HG03342 (cell line): ENCODE results near the gene FICD.

Experiments
- ATAC-seq: cut with Tn5 transposase; IDR thresholded peaks from one replicate; pipeline ENCODE4 v1.9.1; 2021; ENCODE audit warnings: mild to moderate bottlenecking, moderate library complexity; ENCODE audit not compliant: unreplicated experiment

The FICD gene

DNA sequence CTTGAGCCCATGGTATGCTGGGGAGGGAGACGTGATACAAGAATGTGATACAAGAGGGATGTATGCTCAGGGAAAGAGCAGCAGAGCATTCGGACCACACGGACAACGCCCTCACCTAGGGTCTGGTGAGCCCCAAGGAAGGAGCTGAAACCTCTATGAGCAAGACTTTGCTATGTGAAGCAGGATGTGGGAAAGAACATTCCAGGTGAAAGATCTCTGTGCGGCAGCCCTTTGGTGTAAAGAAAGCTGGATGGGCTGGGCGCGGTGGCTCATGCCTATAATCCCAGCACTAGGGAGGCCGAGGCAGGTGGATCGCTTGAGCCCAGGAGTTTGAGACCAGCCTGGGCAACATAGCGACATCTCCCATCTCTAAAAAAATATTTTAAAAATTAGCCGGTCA lies 16.9 kb upstream of the FICD start:
- ATAC-seq: no peak

DNA sequence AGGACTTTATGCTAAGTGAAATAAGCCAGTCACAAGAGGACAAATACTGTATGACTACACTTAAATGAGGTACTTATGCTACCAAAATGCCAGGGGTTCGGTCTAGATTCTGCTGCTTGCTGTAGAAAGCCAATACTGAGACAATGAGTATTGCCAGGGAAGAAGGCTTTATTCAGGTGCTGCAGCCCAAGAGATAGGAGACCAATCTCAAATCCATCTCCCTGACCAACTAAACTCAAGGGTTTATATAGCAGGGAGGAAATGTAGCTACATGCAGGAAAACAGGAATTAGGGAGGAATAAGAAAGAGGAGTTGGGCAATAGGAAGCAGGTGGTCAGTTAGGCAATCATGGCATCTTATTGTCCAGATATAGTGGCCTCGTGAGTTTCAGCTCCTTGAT lies 12.2 kb upstream of the FICD start:
- no peak for ATAC-seq

DNA sequence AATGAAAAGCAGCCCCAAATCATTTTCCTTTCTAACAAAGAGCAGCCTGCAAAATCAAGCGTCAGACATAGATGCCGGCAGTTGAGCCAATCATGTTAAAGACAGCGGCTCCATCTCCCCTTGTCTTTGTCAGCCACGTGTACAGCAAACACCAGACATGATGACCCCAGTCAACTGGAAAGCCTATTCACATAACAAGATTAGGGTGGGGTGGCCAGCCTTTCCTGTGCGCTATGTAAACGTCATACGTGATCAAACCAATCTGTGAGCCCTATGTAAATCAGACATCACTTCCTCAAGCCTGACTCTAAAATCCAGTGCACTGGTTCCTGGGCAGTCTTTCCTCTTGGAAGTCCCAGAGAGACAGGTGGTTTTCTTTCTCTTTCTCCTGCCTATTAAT lies 9.9 kb upstream of the FICD start:
- ATAC-seq: no peak

DNA sequence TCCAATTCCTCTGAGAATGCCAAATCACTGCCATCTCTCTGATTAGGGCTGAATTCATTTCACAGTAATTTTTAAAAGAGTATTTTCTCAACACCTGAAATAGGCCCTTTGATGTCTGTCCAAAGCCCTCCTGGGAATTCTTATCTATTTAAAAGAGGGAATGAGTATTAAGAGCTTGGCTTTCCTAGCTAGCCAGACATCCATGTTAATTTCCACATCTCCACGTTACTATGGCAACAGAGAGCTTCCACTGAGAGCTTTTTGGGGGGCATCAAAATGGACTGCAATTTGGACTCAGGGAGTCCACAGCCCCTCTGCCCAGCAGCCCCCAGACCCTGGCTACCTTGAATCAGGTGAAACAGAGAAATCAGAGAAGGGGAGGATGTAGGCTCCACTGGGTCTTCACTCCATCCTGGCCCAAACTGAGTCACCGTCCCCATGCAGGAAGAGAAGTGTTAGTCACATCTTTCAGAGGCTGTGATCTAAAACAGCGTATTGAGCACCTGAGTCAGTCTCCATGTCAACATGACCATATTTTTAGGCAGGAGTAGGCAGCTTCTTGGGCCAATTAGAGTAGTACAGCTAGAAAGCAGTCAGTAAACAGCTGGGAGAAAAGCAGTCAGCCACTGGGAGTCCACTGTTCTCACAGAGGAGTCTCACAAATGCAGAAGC lies 7.0 kb upstream of the FICD start:
- no peak for ATAC-seq

DNA sequence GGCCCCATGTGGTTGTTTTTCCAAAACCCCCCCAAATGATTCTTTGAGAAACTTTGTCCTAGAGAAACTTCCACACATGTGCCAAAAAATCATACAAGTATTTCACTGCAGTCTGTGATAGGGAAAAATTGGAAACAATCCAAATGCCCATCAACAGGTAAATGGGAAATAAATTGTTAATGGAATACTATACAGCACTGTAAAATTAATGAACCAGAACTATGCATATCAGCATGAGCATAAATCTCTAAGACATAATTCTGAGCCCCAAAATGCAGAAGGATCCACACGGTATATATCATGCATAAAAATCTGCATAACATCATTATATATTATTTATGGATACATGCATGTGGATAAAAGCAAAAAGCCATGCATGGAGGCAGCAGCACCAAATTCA lies 5.3 kb upstream of the FICD start:
- ATAC-seq: no peak

DNA sequence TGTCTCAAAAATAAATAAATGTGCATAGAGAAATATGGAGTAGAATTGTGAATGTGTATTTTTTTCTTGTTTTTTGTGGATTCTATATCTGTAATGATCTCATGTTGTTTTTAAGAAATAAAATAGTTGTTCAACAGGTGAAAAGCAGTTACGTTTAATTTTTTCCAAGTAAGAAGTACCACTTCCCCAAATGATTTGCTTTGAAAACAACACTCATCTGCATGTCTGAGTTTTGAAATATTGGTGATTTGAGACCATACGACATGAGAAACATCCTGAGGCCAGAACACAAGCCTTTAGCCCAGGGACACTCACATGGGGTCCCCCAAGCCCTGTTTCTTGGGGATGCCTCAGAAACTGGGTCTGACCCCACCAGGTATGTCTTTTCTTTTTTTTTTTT lies 4.2 kb upstream of the FICD start:
- ATAC-seq: no peak

DNA sequence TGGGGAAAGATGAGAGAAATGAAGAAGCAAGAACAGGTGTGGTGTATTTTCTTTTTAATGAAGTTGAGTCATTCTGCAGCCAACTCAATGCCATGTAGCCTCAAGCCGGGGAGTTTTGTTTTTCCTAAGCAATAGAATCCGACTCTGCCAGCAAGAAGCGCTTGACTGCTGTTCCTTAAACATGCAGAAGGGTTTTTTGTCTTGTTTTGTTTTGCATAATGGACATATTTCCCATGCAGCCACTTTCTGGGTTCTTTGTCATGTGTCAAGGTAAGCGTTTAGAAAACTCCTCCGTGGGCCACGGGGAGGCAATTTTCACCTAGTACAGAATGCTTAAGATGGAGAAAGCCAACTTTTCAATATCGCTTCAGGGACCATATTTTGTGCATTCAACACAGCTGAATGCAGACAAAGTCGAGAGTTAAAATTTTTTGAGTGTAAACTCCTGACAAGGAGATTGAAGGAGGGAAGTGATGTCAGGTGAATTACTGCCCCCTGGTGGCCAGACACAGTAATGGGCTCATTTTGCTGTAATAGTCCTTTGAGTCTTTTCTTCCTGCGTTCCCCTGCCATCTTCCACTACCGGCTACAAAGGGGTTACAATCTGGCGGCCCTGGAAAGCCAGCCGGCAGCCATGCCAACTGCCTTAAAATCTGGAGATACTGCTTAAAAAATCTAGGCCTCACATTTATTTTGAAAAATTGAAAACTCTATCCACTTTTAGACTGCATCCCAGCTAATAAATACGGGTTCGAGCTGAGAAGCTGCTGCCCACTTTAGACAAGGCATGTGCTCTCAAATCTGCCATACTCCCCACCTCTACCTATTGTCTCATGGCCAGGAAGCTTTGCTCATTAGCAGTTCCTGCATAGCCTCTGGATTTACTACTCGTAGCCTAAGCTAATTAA lies 3.2 kb upstream of the FICD start:
- no peak for ATAC-seq

DNA sequence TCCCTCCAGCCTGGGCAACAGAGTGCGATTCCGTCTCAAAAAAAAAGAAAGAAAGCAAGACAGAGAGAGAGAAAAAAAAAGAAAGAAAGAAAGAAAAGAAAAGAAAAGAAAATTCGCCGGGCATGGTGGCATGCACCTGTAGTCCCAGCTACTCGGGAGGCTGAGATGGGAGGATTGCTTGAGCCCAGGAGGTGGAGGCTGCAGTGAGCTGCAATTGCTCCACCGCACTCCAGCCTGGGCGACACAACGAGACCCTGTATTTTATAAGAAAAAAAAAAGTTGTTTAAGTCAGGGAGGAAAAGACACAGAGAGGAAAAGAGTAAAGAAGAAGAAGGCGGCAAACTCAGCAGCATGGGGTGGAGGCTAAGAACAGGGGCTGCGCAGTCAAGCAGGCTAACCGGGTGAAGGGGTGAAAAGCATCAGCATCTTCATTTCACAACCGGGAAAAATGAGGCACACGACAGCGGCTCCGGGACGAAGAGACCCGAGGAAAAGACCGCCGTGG lies 557 bp upstream of the FICD start:
- ATAC-seq: peak; percentile 10

DNA sequence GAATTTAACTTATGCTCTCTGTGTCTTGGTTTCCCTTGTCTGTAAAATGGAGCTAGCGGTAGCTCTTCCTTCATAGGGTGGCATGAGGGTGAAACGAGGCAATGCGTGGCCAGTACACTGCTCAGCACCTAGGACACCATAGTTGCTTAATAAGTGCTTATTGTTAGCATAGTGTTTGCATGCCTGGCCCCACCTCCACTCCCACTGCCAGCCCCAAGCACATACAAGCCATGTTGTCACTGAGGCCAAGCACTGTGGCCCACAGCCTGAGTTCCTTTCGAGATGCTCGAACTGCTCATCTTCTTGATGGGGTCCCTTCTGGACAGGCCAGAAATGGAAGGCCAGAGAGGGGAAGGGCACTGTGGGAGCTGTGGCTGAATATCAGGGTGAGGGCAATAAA lies 839 bp downstream of the FICD start:
- no peak for ATAC-seq

DNA sequence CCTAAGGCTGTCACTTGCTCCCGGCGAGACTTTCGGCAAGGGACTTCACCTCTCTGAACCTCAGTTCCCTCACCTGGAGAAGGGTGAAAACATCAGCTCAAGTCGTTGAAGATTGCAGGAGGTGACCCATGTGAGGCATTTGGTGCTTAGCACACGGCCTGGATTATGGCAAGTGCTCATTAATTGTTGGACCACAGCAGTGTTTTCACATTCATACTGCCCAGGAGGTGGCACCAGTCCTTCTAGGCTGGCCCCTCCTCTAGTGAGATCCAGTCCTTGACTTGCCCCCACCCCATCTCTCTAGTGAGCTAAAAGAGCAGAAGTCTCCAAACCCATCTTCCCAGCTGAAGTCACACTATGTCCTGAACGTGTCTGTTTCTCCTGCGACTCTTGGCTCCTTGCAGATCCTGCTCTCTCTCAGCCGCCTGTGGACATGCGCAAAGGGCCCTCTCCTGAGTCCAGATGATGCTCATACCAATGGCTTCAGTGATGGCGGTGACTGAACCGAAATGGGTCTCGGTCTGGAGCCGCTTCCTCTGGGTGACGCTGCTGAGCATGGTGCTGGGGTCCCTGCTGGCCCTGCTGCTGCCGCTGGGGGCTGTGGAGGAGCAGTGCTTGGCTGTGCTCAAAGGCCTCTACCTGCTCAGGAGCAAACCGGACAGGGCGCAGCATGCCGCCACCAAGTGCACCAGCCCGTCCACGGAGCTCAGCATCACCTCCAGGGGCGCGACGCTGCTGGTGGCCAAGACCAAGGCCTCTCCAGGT lies 1.6 kb downstream of the FICD start:
- no peak for ATAC-seq

DNA sequence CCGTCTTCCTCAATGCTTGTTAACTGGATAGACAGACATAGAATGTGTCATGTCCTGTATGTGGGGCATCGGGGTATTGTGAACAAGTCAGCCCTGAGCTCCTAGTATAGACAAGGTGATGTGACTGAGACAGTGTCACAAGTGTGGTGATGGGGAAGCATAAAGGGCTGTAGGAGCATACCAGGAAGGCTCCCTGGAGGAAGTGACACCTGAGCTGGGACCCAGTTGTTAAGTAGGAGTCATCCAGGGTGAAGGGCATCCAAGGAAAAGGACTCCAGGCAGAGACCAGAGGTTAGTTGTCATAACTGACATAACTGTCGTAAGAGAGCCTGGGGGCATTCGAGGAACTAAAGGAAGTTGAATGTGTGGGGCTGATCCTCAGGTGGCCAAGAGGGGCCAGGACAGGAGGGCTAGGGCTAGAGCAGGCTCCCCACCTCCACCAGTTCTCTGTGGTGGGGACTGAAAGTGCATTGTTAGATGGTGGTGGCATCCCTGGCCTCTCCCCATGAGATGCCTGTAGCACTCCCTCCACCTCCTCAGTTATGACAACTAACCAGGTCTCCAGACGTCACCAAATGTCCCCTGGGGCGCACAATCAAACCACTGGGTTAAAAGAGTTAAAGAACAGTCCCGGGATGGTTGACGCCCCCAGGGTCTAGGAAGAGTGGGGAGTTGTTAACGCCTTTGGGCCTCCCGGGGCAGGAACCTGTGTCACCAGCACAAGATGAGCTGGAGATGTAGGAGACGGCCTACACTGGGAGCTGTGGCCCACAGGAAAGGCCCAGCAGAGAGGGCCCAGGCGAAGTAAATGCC lies 2.4 kb downstream of the FICD start:
- ATAC-seq: no peak

DNA sequence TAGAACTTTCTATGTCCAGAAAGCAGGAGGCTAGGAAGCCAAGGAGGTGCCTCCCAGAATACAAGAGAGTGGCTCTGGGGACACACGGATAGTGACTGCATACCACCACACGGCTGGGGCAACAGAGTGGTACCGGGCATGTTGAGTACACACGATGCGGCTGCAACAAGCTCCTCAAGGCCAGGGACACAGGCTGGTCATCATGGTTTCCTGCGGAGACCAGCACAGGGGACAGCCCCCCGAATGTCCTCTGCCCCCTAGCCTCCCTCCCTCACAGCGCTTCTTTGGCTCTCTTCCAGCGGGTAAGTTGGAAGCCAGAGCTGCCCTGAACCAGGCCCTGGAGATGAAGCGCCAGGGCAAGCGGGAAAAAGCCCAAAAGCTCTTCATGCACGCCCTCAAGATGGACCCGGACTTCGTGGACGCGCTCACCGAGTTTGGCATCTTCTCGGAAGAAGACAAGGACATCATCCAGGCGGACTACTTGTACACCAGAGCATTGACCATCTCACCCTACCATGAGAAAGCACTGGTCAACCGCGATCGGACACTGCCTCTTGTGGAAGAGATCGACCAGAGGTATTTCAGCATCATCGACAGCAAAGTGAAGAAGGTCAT lies 3.1 kb downstream of the FICD start:
- no peak for ATAC-seq

DNA sequence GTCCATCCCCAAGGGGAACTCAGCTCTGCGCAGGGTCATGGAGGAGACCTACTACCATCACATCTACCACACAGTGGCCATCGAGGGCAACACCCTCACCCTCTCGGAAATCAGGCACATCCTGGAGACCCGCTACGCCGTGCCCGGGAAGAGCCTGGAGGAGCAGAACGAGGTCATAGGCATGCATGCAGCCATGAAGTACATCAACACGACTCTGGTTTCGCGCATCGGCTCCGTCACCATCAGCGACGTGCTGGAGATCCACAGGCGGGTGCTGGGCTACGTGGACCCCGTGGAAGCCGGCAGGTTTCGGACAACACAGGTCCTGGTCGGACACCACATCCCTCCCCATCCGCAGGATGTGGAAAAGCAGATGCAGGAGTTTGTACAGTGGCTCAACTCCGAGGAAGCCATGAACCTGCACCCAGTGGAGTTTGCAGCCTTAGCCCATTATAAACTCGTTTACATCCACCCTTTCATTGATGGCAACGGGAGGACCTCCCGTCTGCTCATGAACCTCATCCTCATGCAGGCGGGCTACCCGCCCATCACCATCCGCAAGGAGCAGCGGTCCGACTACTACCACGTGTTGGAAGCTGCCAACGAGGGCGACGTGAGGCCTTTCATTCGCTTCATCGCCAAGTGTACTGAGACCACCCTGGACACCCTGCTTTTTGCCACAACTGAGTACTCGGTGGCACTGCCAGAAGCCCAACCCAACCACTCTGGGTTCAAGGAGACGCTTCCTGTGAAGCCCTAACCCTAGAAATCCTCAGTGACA lies 3.8 kb downstream of the FICD start:
- ATAC-seq: no peak

DNA sequence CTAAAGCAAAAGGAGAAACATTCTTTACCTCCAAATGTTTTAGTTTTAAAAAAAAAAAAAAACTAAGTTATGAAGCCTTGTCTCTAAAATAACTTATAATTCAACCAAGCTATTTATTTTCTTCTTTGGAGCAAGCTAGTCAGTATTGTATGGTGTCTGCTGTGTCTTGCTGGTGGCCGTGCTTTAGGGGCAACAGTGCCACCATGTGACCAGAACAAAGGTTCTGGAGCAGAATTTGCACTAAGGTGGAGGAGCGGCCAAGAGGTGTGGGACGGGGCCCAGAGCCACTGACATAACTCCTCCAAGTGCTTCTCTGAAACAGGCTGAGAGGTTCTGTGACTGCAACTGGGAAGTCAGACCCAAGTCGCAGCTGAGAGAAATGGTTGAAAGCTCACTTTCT lies 4.5 kb downstream of the FICD start:
- ATAC-seq: no peak

DNA sequence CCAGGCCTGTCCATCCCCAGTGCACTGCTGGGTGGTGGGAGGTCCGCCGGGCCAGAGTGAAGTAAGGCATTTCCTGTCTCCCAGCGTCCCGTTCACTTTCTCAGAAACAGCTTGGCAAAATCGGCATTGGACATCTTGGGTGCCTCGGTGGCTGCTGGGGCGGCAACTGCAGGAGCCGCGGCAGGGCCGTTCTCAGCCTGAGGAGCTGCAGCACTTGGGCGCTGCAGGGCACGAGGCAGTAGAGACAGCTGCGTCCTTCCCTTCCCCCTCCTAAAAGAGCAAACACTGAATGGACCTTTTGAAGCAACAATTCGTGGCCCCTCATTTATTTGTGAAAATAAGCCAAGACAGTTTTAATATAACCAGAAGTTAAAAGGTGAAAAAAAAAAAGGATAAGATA lies 8.3 kb downstream of the FICD start:
- no peak for ATAC-seq

DNA sequence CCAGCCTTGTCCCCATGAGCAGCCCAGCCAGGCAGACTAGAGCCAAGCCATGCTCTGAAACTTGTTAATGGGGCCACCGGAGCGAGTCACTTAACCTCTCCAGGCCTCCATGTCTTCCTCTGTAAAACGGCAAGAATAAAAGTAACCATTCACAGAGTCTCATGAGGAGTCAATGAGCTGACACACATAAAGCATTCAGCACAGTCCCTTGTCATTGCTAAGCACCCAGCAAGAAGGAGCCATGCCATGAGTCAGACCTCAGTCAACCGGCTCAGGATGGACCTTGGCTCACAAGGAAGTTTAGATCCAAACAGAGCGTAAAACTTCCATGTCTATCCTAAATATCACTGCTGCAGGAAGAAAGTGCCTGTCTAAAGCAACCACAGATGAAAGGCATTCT lies 10.6 kb downstream of the FICD start:
- no peak for ATAC-seq

DNA sequence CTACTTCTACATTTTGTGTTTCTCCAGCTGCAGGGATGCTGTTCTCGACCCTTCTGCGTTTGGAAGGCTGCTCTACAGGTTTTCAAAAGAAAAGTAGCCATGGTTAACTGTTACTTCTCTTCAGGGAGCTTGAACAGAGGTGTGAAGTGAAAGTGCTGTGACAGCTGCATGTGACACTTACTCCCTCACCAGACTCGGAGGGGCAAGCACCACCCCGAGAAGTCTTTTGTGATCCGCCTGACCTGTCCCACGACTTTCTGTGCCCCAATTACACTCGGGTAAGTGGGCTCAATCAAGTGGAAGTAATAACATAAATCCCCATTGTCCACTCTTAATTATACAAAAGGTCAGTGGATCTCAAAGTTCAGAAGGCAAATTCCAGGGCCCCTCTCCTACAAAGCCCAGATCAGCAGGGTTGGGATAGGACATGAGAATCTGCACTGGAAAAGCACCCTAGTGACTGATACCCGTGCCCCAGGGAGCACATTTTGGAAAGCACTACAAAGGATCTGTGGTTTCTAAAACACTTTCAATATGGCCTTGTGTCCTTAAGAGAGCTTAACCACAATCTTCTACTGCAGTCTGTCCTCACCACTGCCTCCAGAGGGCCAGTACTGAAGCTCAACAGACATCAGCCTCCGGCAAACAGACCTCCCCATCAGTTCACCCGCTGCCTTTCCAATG lies 11.5 kb downstream of the FICD start:
- no peak for ATAC-seq

DNA sequence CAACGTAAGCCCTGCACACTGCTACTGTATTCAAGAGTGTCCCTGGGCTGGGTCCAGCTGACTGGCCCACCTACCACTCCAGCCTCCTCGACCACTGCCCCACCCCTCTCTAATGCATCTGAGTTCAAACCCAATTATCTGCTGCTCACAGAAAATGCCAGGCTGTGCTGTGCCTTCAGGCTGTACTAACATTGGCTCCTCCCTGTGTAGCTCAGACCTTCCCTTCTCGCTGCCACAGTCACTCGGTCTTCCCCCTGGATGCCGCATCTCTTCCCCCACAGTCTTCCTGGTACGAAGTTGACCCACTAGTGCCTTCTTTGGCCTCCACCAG lies 12.1 kb downstream of the FICD start:
- no peak for ATAC-seq

DNA sequence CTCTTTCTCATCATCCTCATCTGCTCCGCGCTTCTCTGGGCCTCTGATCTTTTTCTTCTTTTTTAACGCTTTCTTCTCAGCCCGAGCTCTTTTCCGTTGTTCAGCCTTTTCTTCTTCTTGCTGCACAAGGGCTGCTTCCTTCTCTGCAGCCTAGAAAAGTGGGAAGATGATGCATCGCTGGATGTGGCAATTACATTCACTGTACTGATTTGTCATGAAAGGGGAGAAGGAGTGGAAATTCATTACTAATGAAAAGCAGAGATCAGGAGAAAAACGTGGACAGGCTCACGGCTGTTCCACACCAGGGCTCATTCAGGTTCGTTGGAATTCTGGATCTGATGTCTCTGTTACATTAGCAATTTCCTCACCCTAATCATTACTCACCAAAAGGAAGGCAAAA lies 15.1 kb downstream of the FICD start:
- no peak for ATAC-seq
